ENCODE data around the gene SLC41A3. TPM values are rescaled to one million over a fixed set of nuclear protein-coding genes. Genes with fewer than 3 reads are reported as not detected.

Gene SLC41A3
- total and polyA plus RNA-seq, 10 of the 15 experiments (the other 5 are each of a cell fraction or from before 2014, with no cell fraction given) = 8.3 to 29.5 (median 16.7) TPM

- TF ChIP-seq MYB (IDR thresholded peaks at IDR 0.05; ENCODE audit: borderline replicate concordance, low read depth, low read length) (no peak), CHD2 (IDR thresholded peaks at IDR 0.05; ENCODE audit: borderline replicate concordance, low read depth, low read length) (no peak), NFIC (IDR thresholded peaks at IDR 0.05; ENCODE audit: low read depth, low read length) (no peak)
These were observed 49.2 kb downstream of the SLC41A3 start (continued) for GRCh38 chr3:126034481-126035361.

GRCh38 chr3:126033765-126034164 lies 50.2 kb downstream of the SLC41A3 start:
- H3K4me3 ChIP-seq = no peak overlapping the region
- no peak for TF ChIP-seq JUND (IDR thresholded peaks at IDR 0.05; ENCODE audit: low read depth, low read length)
- no peak for TF ChIP-seq RAD51 (IDR thresholded peaks at IDR 0.05)
- no peak for TF ChIP-seq IKZF1 (conservative IDR thresholded peaks at IDR 0.05)
- TF ChIP-seq ZZZ3 (IDR thresholded peaks at IDR 0.05; ENCODE audit: control insufficient read depth, insufficient read length, low read depth) = no peak
- no peak for TF ChIP-seq KAT2A (conservative IDR thresholded peaks at IDR 0.05; ENCODE audit: control insufficient read depth, low read depth, low read length)
- TF ChIP-seq CHD1 (IDR thresholded peaks at IDR 0.05; ENCODE audit: low read depth, low read length) = no peak
- TF ChIP-seq GATAD2B (conservative IDR thresholded peaks at IDR 0.05; ENCODE audit: low read depth) = no peak
- TF ChIP-seq ESRRA (IDR thresholded peaks at IDR 0.05; ENCODE audit: low read length) = no peak
- TF ChIP-seq BACH1 (IDR thresholded peaks at IDR 0.05; ENCODE audit: borderline replicate concordance) = no peak
- TF ChIP-seq MTA3 (IDR thresholded peaks at IDR 0.05; ENCODE audit: borderline replicate concordance, low read length) = no peak
- TF ChIP-seq SPI1 (IDR thresholded peaks at IDR 0.05; ENCODE audit: borderline replicate concordance, insufficient read depth, low read depth, low read length) = no peak
- no peak for TF ChIP-seq IRF4 (IDR thresholded peaks at IDR 0.05; ENCODE audit: low read depth, low read length)
- TF ChIP-seq TAF1 (IDR thresholded peaks at IDR 0.05; ENCODE audit: borderline replicate concordance, low read depth, low read length) = no peak
- TF ChIP-seq E4F1 (IDR thresholded peaks at IDR 0.05; ENCODE audit: borderline replicate concordance, partially characterized antibody) = no peak
- no peak for TF ChIP-seq CTCF (IDR thresholded peaks at IDR 0.05 in 2 of 3, conservative IDR thresholded peaks at IDR 0.05 in 1 of 3; ENCODE audit: control insufficient read depth in 2 of 3, extremely low read depth in 1 of 3, insufficient read depth in 1 of 3, low read depth in 3 of 3, low read length in 3 of 3)
- TF ChIP-seq MAX (IDR thresholded peaks at IDR 0.05; ENCODE audit: low read depth, low read length) = no peak

More at GRCh38 chr3:126033765-126034164, 50.2 kb downstream of the SLC41A3 start:
- H4K20me1 ChIP-seq (ENCODE audit: control insufficient read depth, insufficient read depth) = no peaks in the 10 kb centered on the region
- 81% methylated on average over 5 of the region's 5 CpGs for WGBS (ENCODE audit: insufficient coverage, insufficient replicate concordance, low lambda C conversion rate, missing lambda C conversion rate)
- FAIRE-seq (no peak), DNase-seq (ENCODE audit: low read depth, low spot score) (no peak), ATAC-seq (no peak)
- in situ Hi-C loops (cut with MboI) (no loop called here), intact Hi-C loops (cut with micrococcal nuclease; ENCODE audit: unreplicated experiment) (no loop called here)
- no peaks in the 10 kb centered on the region for H3K79me2 ChIP-seq (ENCODE audit: control insufficient read depth, insufficient read depth, low read length)
- ChIA-PET CTCF (no interaction called here), POLR2A (no interaction called here), SMC1A (ENCODE audit: uncharacterized antibody, unreplicated experiment) (no interaction called here), RAD21 (ENCODE audit: unreplicated experiment) (no interaction called here)
- H3K4me2 ChIP-seq (ENCODE audit: control insufficient read depth, insufficient read depth) = no peak overlapping the region
- H3K9ac ChIP-seq (ENCODE audit: control insufficient read depth, insufficient read depth, low read length) = no peak overlapping the region
- H3K27me3 ChIP-seq (replicated peaks in 1 of 2; ENCODE audit: control insufficient read depth in 2 of 2, insufficient read depth in 2 of 2, low read length in 1 of 2) = no peaks in the 10 kb centered on the region
- H2AFZ ChIP-seq (ENCODE audit: control insufficient read depth, low read depth, low read length) = no peak overlapping the region
- no TSS peak for BruUV-seq (replicated peaks)
- no peaks in the 10 kb centered on the region for H3K36me3 ChIP-seq (ENCODE audit: control insufficient read depth in 2 of 2, insufficient read depth in 2 of 2, low read length in 1 of 2)
- no peak overlapping the region for H3K27ac ChIP-seq (ENCODE audit: control insufficient read depth, insufficient read depth)
- H3K9me3 ChIP-seq (replicated peaks; ENCODE audit: control insufficient read depth, insufficient read depth, low read length) = no peaks in the 10 kb centered on the region; the same call in 2 of the 3 replicates
- no peaks in the 10 kb centered on the region for H3K4me1 ChIP-seq (ENCODE audit: control insufficient read depth, insufficient read depth, low read length)
